Mesangial cell (primary cell): ENCODE measurements around the gene LIPJ. TPM values are rescaled to one million over a fixed set of nuclear protein-coding genes. Genes with fewer than 3 reads are reported as not detected.

Experiments
- total RNA-seq: library from RNA; depleted of rRNA; stranded (reverse); fragments of >200 nt; gene quantifications from 2 replicates; pipeline ENCODE4 v1.2.3, GENCODE V29; 2015

LIPJ gene
- total RNA-seq: under 0.01 TPM in 1 of 2 replicates, not detected in the other

GRCh38 chr10:88586462-88586861 is at the start of gene LIPJ:
TSS of gene LIPJ (plus strand) at chr10:88586762. CDS start at chr10:88590688, 3,926 bp downstream.

GRCh38 chr10:88582806-88583583 is 3.6 kb upstream of the LIPJ start, which contains the start of gene RNLS:
TSS of gene RNLS (minus strand) at chr10:88583318.

Other genes with a start within 250 kb of the LIPJ start
- 5.4 and 17.2 TPM in 2 replicates for gene RNLS, start 3.4 kb upstream of the LIPJ start, total RNA-seq
- gene LIPF, start 77.7 kb downstream of the LIPJ start, total RNA-seq: not detected in 2 replicates
- not detected in 2 replicates for gene LIPK, start 119.5 kb downstream of the LIPJ start, total RNA-seq
- not detected in 2 replicates for gene LIPN, start 173.3 kb downstream of the LIPJ start, total RNA-seq
- not detected in 2 replicates for gene LIPM, start 216.0 kb downstream of the LIPJ start, total RNA-seq